ENCODE data around the gene ELF5.

GRCh38 chr11:34457607-34458006 lies 56.0 kb downstream of the ELF5 start:
- no peak for TF ChIP-seq SP1 (IDR thresholded peaks at IDR 0.05)
- TF ChIP-seq TAF1 (conservative IDR thresholded peaks at IDR 0.05): no peak
- TF ChIP-seq CTCF (IDR thresholded peaks at IDR 0.05; ENCODE audit: low read depth, low read length, missing input control): no peak
